ENCODE data around the gene TRAPPC3. TPM values are rescaled to one million over a fixed set of nuclear protein-coding genes. Genes with fewer than 3 reads are reported as not detected.
A peak's percentile ranks its signal among the peaks of the same experiment; 100 is the strongest.

Gene TRAPPC3
- total RNA-seq, 1 experiment from 2014 or later: 119 TPM

GRCh38 chr1:36151845-36152203, 2.5 kb upstream of the TRAPPC3 start:
- CTCF ChIA-PET: interaction anchor here (0.5 kb wide), 1 partner anchor 271 kb away, joined by 4 read pairs; no protein-coding TSS in a partner anchor
- Histone ChIP-seq H3K9me2 (replicated peaks; ENCODE audit: low read length) (no peaks in the 10 kb centered on the region), H3K9me3 (ENCODE audit: low read length) (no peaks in the 10 kb centered on the region), H3K4me1 (ENCODE audit: insufficient read depth, low read length) (peaks cover 35% of the 10 kb centered on the region), H3F3A (ENCODE audit: low read length, unreplicated experiment) (no peaks in the 10 kb centered on the region), H3K27ac (ENCODE audit: low read length) (peak overlapping the region; percentile 96; the same call in 1 of the 2 replicates), H3K4me2 (ENCODE audit: low read length) (no peak overlapping the region), H2AFZ (ENCODE audit: low read length) (no peak overlapping the region), H4K20me1 (ENCODE audit: low read length) (0 out of 2 replicates have a peak, but pooled peaks cover 7% of the 10 kb centered on the region), H3K27me3 (ENCODE audit: low read length) (no peaks in the 10 kb centered on the region), H3K9ac (ENCODE audit: low read length) (no peak overlapping the region), H3K79me2 (ENCODE audit: low read length) (peaks cover 34% of the 10 kb centered on the region), H3K4me3 (ENCODE audit: low read length) (no peak overlapping the region), H3K36me3 (ENCODE audit: low read depth, low read length) (0 out of 2 replicates have a peak, but pooled peaks cover under 1% of the 10 kb centered on the region)
- intact Hi-C loops (cut with micrococcal nuclease): no loop called here
- no peak for DNase-seq
- no peak for TF ChIP-seq CTCF (conservative IDR thresholded peaks at IDR 0.05; ENCODE audit: low read depth, low read length)
- TF ChIP-seq EZH2phosphoT487 (IDR thresholded peaks at IDR 0.05; ENCODE audit: borderline replicate concordance, low read length): no peak
- TF ChIP-seq EZH2 (IDR thresholded peaks at IDR 0.05; ENCODE audit: low read length, unreplicated experiment): no peak
- no TSS peak for BruUV-seq (replicated peaks)
- no peak for ATAC-seq
- POLR2A ChIA-PET (ENCODE audit: unreplicated experiment): no interaction called here

GRCh38 chr1:36151134-36151844, 2.0 kb upstream of the TRAPPC3 start:
- intact Hi-C loops (cut with micrococcal nuclease): no loop called here
- TSS peak; percentile 42 for BruUV-seq (replicated peaks)
- 0 out of 2 replicates have a peak, but pooled peaks cover 7% of the 10 kb centered on the region for H4K20me1 ChIP-seq (ENCODE audit: low read length)
- DNase-seq (no peak), ATAC-seq (no peak)
- TF ChIP-seq EZH2 (IDR thresholded peaks at IDR 0.05; ENCODE audit: low read length, unreplicated experiment) (no peak), EZH2phosphoT487 (IDR thresholded peaks at IDR 0.05; ENCODE audit: borderline replicate concordance, low read length) (no peak), CTCF (conservative IDR thresholded peaks at IDR 0.05; ENCODE audit: low read depth, low read length) (no peak)
- H3K9ac ChIP-seq (ENCODE audit: low read length): peak overlapping the region; percentile 35; the same call in 1 of the 2 replicates
- H3K4me1 ChIP-seq (ENCODE audit: insufficient read depth, low read length): peaks cover 35% of the 10 kb centered on the region
- ChIA-PET CTCF (no interaction called here), POLR2A (ENCODE audit: unreplicated experiment) (no interaction called here)
- peak overlapping the region; percentile 96 for H3K27ac ChIP-seq (ENCODE audit: low read length)
- H3K9me3 ChIP-seq (ENCODE audit: low read length): no peaks in the 10 kb centered on the region
- no peak overlapping the region for H3K4me3 ChIP-seq (ENCODE audit: low read length)
- peak overlapping the region; percentile 81 for H3K4me2 ChIP-seq (ENCODE audit: low read length)
- H3K36me3 ChIP-seq (ENCODE audit: low read depth, low read length): 0 out of 2 replicates have a peak, but pooled peaks cover 4% of the 10 kb centered on the region
- H3F3A ChIP-seq (ENCODE audit: low read length, unreplicated experiment): no peaks in the 10 kb centered on the region
- H3K27me3 ChIP-seq (ENCODE audit: low read length): no peaks in the 10 kb centered on the region
- H2AFZ ChIP-seq (ENCODE audit: low read length): peak overlapping the region; percentile 49; the same call in 1 of the 2 replicates
- peaks cover 34% of the 10 kb centered on the region for H3K79me2 ChIP-seq (ENCODE audit: low read length)
- no peaks in the 10 kb centered on the region for H3K9me2 ChIP-seq (replicated peaks; ENCODE audit: low read length)
